ENCODE data around the gene CCN6.

Gene CCN6

GRCh38 chr6:112109262-112109661, 55.4 kb downstream of the CCN6 start:
- CTCF ChIA-PET: interaction anchor here (1.1 to 2.1 kb wide), 4 partner anchors 14 to 65 kb away, joined by 3 to 10 read pairs (median 4); no protein-coding TSS in a partner anchor
- TF ChIP-seq CTCF (IDR thresholded peaks at IDR 0.05; ENCODE audit: insufficient read depth, low read length, missing control alignments): no peak
- POLR2A ChIA-PET: no interaction called here
- no peak overlapping the region for H3K4me3 ChIP-seq (ENCODE audit: low read depth, low read length)
- DNase-seq (ENCODE audit: low read depth, low spot score): no peak

DNA sequence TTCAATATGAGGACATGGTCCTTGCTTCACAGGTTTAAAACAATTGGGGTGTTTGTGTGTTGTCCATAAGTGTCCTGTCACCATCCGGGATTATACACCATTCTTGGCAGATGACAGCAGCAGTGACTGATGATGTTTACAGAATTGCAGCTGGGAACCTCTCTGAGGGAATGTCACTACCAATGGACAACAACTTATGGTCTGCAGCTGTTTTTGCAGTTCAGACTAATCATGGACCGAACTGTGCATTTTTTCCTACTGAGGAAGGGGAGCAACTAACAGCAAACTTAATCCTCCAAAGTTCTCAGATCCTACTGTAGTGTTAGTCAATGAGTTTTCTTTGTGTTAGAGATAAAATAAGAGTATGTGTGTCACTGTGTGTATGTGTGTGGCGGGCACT, 59.5 kb downstream of the CCN6 start:
- ChIA-PET CTCF (no interaction called here), POLR2A (no interaction called here)
- no peak overlapping the region for H3K4me3 ChIP-seq (ENCODE audit: low read depth, low read length)
- no peak for TF ChIP-seq CTCF (IDR thresholded peaks at IDR 0.05; ENCODE audit: insufficient read depth, low read length, missing control alignments)
- DNase-seq (ENCODE audit: low read depth, low spot score): no peak

DNA sequence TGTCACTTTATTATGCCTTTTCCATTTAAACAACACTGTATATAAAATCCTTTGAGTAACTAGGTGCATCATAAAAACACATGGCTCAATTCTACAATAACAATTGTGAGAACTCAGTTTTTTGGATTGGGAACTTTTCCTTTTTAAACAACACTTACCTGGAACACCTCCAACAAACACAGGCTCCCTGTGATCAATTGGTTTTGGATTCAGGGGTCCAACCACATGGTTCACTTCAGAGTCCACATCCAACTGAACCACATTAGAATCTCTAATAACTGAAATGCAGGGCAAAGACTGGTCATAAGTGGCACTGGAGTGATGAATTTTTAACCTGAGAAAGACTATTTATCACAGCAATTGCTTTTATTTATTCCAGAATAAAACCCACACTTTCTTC, 60.0 kb downstream of the CCN6 start:
- ChIA-PET POLR2A (no interaction called here), CTCF (no interaction called here)
- no peak overlapping the region for H3K4me3 ChIP-seq (ENCODE audit: low read depth, low read length)
- no peak for TF ChIP-seq CTCF (IDR thresholded peaks at IDR 0.05; ENCODE audit: insufficient read depth, low read length, missing control alignments)
- DNase-seq (ENCODE audit: low read depth, low spot score): no peak

GRCh38 chr6:112114577-112115223, 60.8 kb downstream of the CCN6 start:
- H3K4me3 ChIP-seq (ENCODE audit: low read depth, low read length): no peak overlapping the region
- no peak for TF ChIP-seq CTCF (IDR thresholded peaks at IDR 0.05; ENCODE audit: insufficient read depth, low read length, missing control alignments)
- ChIA-PET CTCF (interaction anchor here (1.4 kb wide), 1 partner anchor 13 kb away, joined by 3 read pairs; no protein-coding TSS in a partner anchor), POLR2A (no interaction called here)
- DNase-seq (ENCODE audit: low read depth, low spot score): no peak

DNA sequence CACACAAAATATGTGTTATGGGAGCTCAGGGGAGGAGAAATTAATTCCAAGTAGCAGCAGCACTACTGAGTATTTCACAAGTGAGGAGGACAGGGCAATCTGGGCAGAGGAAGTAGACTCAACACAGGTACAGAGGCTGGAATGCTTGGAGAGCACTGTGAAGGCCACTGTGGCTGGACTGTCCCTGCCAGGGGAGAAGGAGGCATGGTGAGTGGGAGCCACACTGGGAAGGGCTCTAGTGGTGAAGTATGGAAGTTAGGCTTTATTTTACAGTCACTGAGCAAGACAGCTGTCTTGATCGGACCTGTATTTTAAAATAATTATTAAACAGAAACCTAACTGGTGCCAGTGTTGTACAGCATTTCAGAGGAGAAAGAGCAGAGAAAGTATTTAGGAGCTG, 62.3 kb downstream of the CCN6 start:
- H3K4me3 ChIP-seq (ENCODE audit: low read depth, low read length): no peak overlapping the region
- TF ChIP-seq CTCF (IDR thresholded peaks at IDR 0.05; ENCODE audit: insufficient read depth, low read length, missing control alignments): no peak
- ChIA-PET POLR2A (no interaction called here), CTCF (interaction anchor here (1.0 to 1.1 kb wide), 2 partner anchors 9 to 31 kb away, joined by 3 read pairs; no protein-coding TSS in a partner anchor)
- DNase-seq (ENCODE audit: low read depth, low spot score): no peak

GRCh38 chr6:112117554-112117953, 63.6 kb downstream of the CCN6 start:
- DNase-seq (ENCODE audit: low read depth, low spot score): no peak
- H3K4me3 ChIP-seq (ENCODE audit: low read depth, low read length): no peak overlapping the region
- no peak for TF ChIP-seq CTCF (IDR thresholded peaks at IDR 0.05; ENCODE audit: insufficient read depth, low read length, missing control alignments)
- CTCF ChIA-PET: interaction anchor here (1.0 kb wide), 1 partner anchor 8 kb away, joined by 3 read pairs; no protein-coding TSS in a partner anchor
- POLR2A ChIA-PET: no interaction called here
